HCT116 (cell line): ENCODE data around the gene TEX22. TPM values are rescaled to one million over a fixed set of nuclear protein-coding genes. Genes with fewer than 3 reads are reported as not detected.

Source experiments
- ATAC-seq: fragments of 200-7000 bp; cut with Tn5 transposase; 2 replicates; pipeline ENCODE4 v1.9.1; 2020; ENCODE audit warnings: mild to moderate bottlenecking, moderate library complexity
- BruUV-seq: library from RNA; stranded (reverse); fragments of 400-500 nt; replicated peaks from 2 replicates; lab custom pipeline; 2021; lab: Mats Ljungman, UMichigan
- CTCF ChIA-PET: fragments of 300-600 bp; sonication (Branson Sonifier 250); formaldehyde crosslinking; loops from one replicate; lab custom pipeline; 2021; ENCODE audit warnings: antibody characterized with exemption; lab: Charles Lee
- POLR2A ChIA-PET: fragments of 300-600, 350-600 bp; sonication (Branson Sonifier 250); formaldehyde crosslinking; loops from one replicate; lab custom pipeline; 2021; ENCODE audit warnings: antibody characterized with exemption; lab: Charles Lee
- RAD21 ChIA-PET, 2 experiments: fragments of 300-600 bp; sonication (Branson Sonifier 250); formaldehyde crosslinking; loops; one replicate each; lab custom pipeline; 2023; ENCODE audit warnings: low total read pairs in 2 of 2; ENCODE audit not compliant: uncharacterized antibody in 2 of 2, unreplicated experiment in 2 of 2, low non-redundant PET in 1 of 2; lab: Charles Lee
- DNase-seq: peaks from one replicate; pipeline ENCODE4 v3.0.0-alpha.2; 2010; ENCODE audit warnings: low read depth, low spot score
- H2AFZ ChIP-seq: fragments of 200-600 bp; shearing (Covaris generic), sonication (generic); 2 replicates; pipeline ENCODE4 v1.6.1; 2017; ENCODE audit warnings: low read depth, mixed run types, mixed read lengths, antibody characterized with exemption, low read length; ENCODE audit not compliant: poor library complexity, severe bottlenecking
- H3K27ac ChIP-seq: 2 replicates; pipeline ENCODE4 v1.5.1; 2012; ENCODE audit warnings: low read depth, low read length
- H3K27me3 ChIP-seq: fragments of 200-600 bp; sonication (generic); 2 replicates; pipeline ENCODE4 v1.6.1; 2016; ENCODE audit warnings: mixed run types, low read length, mixed read lengths; ENCODE audit not compliant: insufficient read depth
- H3K36me3 ChIP-seq, 2 experiments: fragments of 200-500 bp in 1 of 2; fragments of 200-600 bp in 1 of 2; sonication (Bioruptor generic) in 1 of 2; sonication (generic) in 1 of 2; 2 replicates each; pipeline versions ENCODE4 v1.5.1 to v1.6.1; 2014 to 2016; ENCODE audit warnings: low read length in 2 of 2, inconsistent platforms in 1 of 2, mixed read lengths in 1 of 2, mixed run types in 1 of 2; ENCODE audit not compliant: insufficient read depth in 2 of 2, control insufficient read depth in 1 of 2
- H3K4me1 ChIP-seq, 2 experiments: fragments of 200-600 bp in 1 of 2; sonication (generic) in 1 of 2; 2 replicates each; pipeline versions ENCODE4 v1.5.1 to v1.6.1; 2012 to 2017; ENCODE audit warnings: low read length in 2 of 2, inconsistent platforms in 1 of 2, mild to moderate bottlenecking in 1 of 2, mixed read lengths in 1 of 2, mixed run types in 1 of 2, moderate library complexity in 1 of 2; ENCODE audit not compliant: insufficient read depth in 2 of 2, control insufficient read depth in 1 of 2
- H3K4me2 ChIP-seq: fragments of 200-600 bp; sonication (generic); 2 replicates; pipeline ENCODE4 v1.6.1; 2017; ENCODE audit warnings: mixed run types, low read length, mixed read lengths
- H3K4me3 ChIP-seq, 2 experiments: fragments of 200-600 bp in 1 of 2; sonication (generic) in 1 of 2; replicated peaks in 1 of 2; 2 replicates each; pipeline ENCODE4 v1.5.1; 2011 to 2016; ENCODE audit warnings: low read length in 2 of 2, control low read depth in 1 of 2, low read depth in 1 of 2, mild to moderate bottlenecking in 1 of 2, mixed read lengths in 1 of 2, mixed run types in 1 of 2
- H3K79me2 ChIP-seq: fragments of 200-600 bp; sonication (generic); 2 replicates; pipeline ENCODE4 v1.6.1; 2017; ENCODE audit warnings: mild to moderate bottlenecking, mixed run types, low read length, moderate library complexity, mixed read lengths; ENCODE audit not compliant: insufficient read depth
- H3K9ac ChIP-seq: fragments of 200-600 bp; sonication (generic); 2 replicates; pipeline ENCODE4 v1.6.1; 2016; ENCODE audit warnings: low read length, mixed read lengths
- H3K9me2 ChIP-seq: fragments of 200-600 bp; sonication (generic), shearing (Covaris generic); 2 replicates; pipeline ENCODE4 v1.6.1; 2017; ENCODE audit warnings: mixed run types, mild to moderate bottlenecking, moderate library complexity; ENCODE audit not compliant: insufficient read depth
- H3K9me3 ChIP-seq, 2 experiments: fragments of 200-500 bp in 1 of 2; fragments of 200-600 bp in 1 of 2; sonication (Bioruptor generic) in 1 of 2; sonication (generic) in 1 of 2; 2 replicates each; pipeline ENCODE4 v1.6.1; 2014 to 2017; ENCODE audit warnings: low read length in 2 of 2, mixed read lengths in 2 of 2, inconsistent platforms in 1 of 2, low read depth in 1 of 2, mild to moderate bottlenecking in 1 of 2, mixed run types in 1 of 2, moderate library complexity in 1 of 2; ENCODE audit not compliant: control insufficient read depth in 1 of 2, insufficient read depth in 1 of 2
- H4K20me1 ChIP-seq: fragments of 200-600 bp; sonication (generic), shearing (Covaris generic); 2 replicates; pipeline ENCODE4 v1.6.1; 2017; ENCODE audit warnings: mixed run types, mild to moderate bottlenecking, moderate library complexity; ENCODE audit not compliant: insufficient read depth
- CEBPB ChIP-seq: IDR thresholded peaks from 2 replicates; pipeline ENCODE4 v1.6.1; 2012; ENCODE audit warnings: low read depth
- CTCF ChIP-seq, 3 experiments: fragments of 200-600 bp in 1 of 3; sonication (generic) in 1 of 3; IDR thresholded peaks in 2 of 3; conservative IDR thresholded peaks in 1 of 3; 2 replicates each; pipeline ENCODE4 v1.5.1; 2012 to 2017; ENCODE audit warnings: low read depth in 2 of 3, low read length in 2 of 3, antibody characterized with exemption in 1 of 3, borderline replicate concordance in 1 of 3, control low read depth in 1 of 3, mild to moderate bottlenecking in 1 of 3, mixed read lengths in 1 of 3, mixed run types in 1 of 3, moderate library complexity in 1 of 3; ENCODE audit not compliant: insufficient read depth in 1 of 3
- EZH2 ChIP-seq: fragments of 200-600 bp; sonication (generic); IDR thresholded peaks from 2 replicates; pipeline ENCODE4 v1.6.1; 2017; ENCODE audit warnings: antibody characterized with exemption, mixed run types
- EZH2phosphoT487 ChIP-seq: fragments of 200-600 bp; IDR thresholded peaks from 2 replicates; pipeline ENCODE4 v1.6.1; 2018; ENCODE audit warnings: antibody characterized with exemption, borderline replicate concordance
- POLR2AphosphoS5 ChIP-seq: IDR thresholded peaks from 2 replicates; pipeline ENCODE4 v1.6.1; 2011; ENCODE audit warnings: mild to moderate bottlenecking, low read depth, low read length, moderate library complexity
- SRF ChIP-seq: IDR thresholded peaks from 2 replicates; pipeline ENCODE4 v1.6.1; 2012; ENCODE audit warnings: low read depth
- TCF7L2 ChIP-seq: IDR thresholded peaks from 2 replicates; pipeline ENCODE4 v1.7.0; 2011; ENCODE audit warnings: borderline replicate concordance, inconsistent platforms; ENCODE audit not compliant: insufficient read depth, insufficient read length; ENCODE audit errors: extremely low read depth
- ZBTB33 ChIP-seq: IDR thresholded peaks from 2 replicates; pipeline ENCODE4 v1.6.1; 2011; ENCODE audit warnings: mild to moderate bottlenecking, low read length, moderate library complexity; ENCODE audit not compliant: insufficient replicate concordance; ENCODE audit errors: extremely low read depth
- ZNF274 ChIP-seq: fragments of 200-500 bp; sonication (Bioruptor generic); IDR thresholded peaks from 2 replicates; pipeline ENCODE4 v1.6.1; 2014; ENCODE audit warnings: mild to moderate bottlenecking, low read depth, low read length, inconsistent platforms
- intact Hi-C: fragments of 100-400 bp; cut with micrococcal nuclease; formaldehyde crosslinking; loops from 2 replicates; pipeline ENCODE4 v1.10.0; 2022
- total RNA-seq: library from RNA; stranded (reverse); gene quantifications from one replicate; pipeline ENCODE4 v1.2.1, GENCODE V29; 2021; ENCODE audit not compliant: unreplicated experiment
- TF ChIP-seq, protein P1 (sequence below): IDR thresholded peaks from 2 replicates; pipeline ENCODE4 v1.6.1; 2012
- TF ChIP-seq, protein P2 (sequence below): IDR thresholded peaks from 2 replicates; pipeline ENCODE4 v1.6.1; 2012

Gene TEX22
- total RNA-seq, 1 experiment from 2014 or later, result 3.8 TPM

DNA sequence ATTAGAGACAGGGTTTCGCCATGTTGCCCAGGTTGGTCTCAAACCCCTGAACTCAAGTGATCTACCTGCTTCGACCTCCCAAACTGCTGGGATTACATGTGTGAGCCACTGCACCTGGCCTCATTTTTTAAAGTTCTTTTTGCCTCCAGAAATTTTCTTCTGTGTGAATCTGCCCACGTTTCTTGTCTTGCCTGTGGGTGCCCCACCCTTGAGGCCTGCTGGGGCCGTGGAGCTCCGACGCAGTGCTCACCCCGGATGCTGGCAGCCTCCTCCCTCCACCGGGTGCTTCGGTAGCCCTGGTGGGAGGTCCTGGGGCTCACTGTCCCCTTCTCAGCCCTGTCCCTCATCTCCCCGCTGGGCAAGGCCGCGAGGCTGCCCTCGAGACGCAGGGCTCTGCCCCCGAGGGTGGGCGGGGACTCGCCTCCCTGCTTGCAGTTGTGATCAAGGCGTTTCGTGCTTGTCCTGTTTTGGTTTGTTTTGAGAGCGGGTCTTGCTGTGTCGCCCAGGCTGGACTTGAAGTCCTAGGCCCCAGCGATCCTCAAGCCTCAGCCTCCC, 56.8 kb downstream of the TEX22 start:
- H3K9ac ChIP-seq, result no peak overlapping the region
- TF ChIP-seq CTCF (IDR thresholded peaks at IDR 0.05 in 2 of 3, conservative IDR thresholded peaks at IDR 0.05 in 1 of 3; ENCODE audit: borderline replicate concordance in 1 of 3, insufficient read depth in 1 of 3, low read depth in 2 of 3, low read length in 2 of 3) (no peak), EZH2phosphoT487 (no peak)
- TF ChIP-seq, protein P1, sequence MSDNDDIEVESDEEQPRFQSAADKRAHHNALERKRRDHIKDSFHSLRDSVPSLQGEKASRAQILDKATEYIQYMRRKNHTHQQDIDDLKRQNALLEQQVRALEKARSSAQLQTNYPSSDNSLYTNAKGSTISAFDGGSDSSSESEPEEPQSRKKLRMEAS, result no peak
- H2AFZ ChIP-seq, result no peak overlapping the region
- no peak for DNase-seq
- no peaks in the 10 kb centered on the region for H3K27me3 ChIP-seq
- ChIA-PET RAD21 (no interaction called here), CTCF (no interaction called here), POLR2A (no interaction called here)
- peaks cover 11 to 15% of the 10 kb centered on the region in 2 experiments; a peak in 3 of 4 replicates for H3K36me3 ChIP-seq
- H3K9me3 ChIP-seq, result no peaks in the 10 kb centered on the region
- no peaks in the 10 kb centered on the region for H4K20me1 ChIP-seq
- no peaks in the 10 kb centered on the region for H3K9me2 ChIP-seq
- no peak for ATAC-seq
- no peak overlapping the region; the same call in 1 of the 2 replicates for H3K27ac ChIP-seq
- no peak overlapping the region for H3K4me3 ChIP-seq
- no TSS peak for BruUV-seq
- no peak overlapping the region for H3K4me2 ChIP-seq
- intact Hi-C loops, result no loop called here
- H3K79me2 ChIP-seq, result no peaks in the 10 kb centered on the region
- no peaks in the 10 kb centered on the region for H3K4me1 ChIP-seq

- no peak overlapping the region for H3K4me3 ChIP-seq
- no peak overlapping the region for H3K9ac ChIP-seq
- ATAC-seq (no peak), DNase-seq (no peak)
- intact Hi-C loops, result no loop called here
- no peaks in the 10 kb centered on the region for H4K20me1 ChIP-seq
- CTCF ChIA-PET, result no interaction called here
- H2AFZ ChIP-seq, result no peak overlapping the region
- no peaks in the 10 kb centered on the region for H3K27me3 ChIP-seq
- H3K27ac ChIP-seq, result no peak overlapping the region
- no peak overlapping the region for H3K4me2 ChIP-seq
- H3K9me3 ChIP-seq, result no peaks in the 10 kb centered on the region
- H3K4me1 ChIP-seq, result no peaks in the 10 kb centered on the region
- RAD21 ChIA-PET, result no interaction called here
- BruUV-seq, result no TSS peak
- POLR2A ChIA-PET, result no interaction called here
- peaks cover 12 to 14% of the 10 kb centered on the region in 2 experiments; a peak in 3 of 4 replicates for H3K36me3 ChIP-seq
- H3K79me2 ChIP-seq, result no peaks in the 10 kb centered on the region
- no peaks in the 10 kb centered on the region for H3K9me2 ChIP-seq
- TF ChIP-seq POLR2AphosphoS5 (no peak), TCF7L2 (no peak), EZH2 (no peak), ZNF274 (no peak), ZBTB33 (no peak), CEBPB (no peak), SRF (no peak)
- TF ChIP-seq, protein P2, sequence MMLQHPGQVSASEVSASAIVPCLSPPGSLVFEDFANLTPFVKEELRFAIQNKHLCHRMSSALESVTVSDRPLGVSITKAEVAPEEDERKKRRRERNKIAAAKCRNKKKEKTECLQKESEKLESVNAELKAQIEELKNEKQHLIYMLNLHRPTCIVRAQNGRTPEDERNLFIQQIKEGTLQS, result no peak
Observed at GRCh38 chr14:105455766-105456660, 57.7 kb downstream of the TEX22 start.
